A549 (cell line): Measurements from ENCODE around the gene RETREG1. TPM values are rescaled to one million over a fixed set of nuclear protein-coding genes. Genes with fewer than 3 reads are reported as not detected.
A peak's percentile ranks its signal among the peaks of the same experiment; 100 is the strongest.

Experiments used
- ATAC-seq, 2 experiments: fragments of 200-7000 bp in 1 of 2; fragments of >200 bp in 1 of 2; cut with Nextera tagmentation in 1 of 2; cut with Tn5 transposase in 1 of 2; 3 replicates each; pipeline versions ENCODE4 v1.8.0 to v1.9.1; 2018 to 2020; ENCODE audit warnings: mild to moderate bottlenecking in 1 of 2, moderate library complexity in 1 of 2
- CTCF ChIA-PET: fragments of 300-600 bp; sonication (Branson Sonifier 250); formaldehyde crosslinking; extraction: SDS; loops from one replicate; lab custom pipeline; 2021; ENCODE audit warnings: antibody characterized with exemption, inconsistent platforms; lab: Yijun Ruan, JAX
- POLR2A ChIA-PET: fragments of 350-600 bp; formaldehyde crosslinking; extraction: SDS; loops from one replicate; lab custom pipeline; 2021; ENCODE audit warnings: antibody characterized with exemption, inconsistent platforms; lab: Yijun Ruan, JAX
- DNase-seq, 2 experiments: peaks; one replicate each; pipeline versions ENCODE4 v3.0.0 to v3.0.0-alpha.2; 2011 to 2016; ENCODE audit warnings: low read depth in 1 of 2, low spot score in 1 of 2
- FAIRE-seq: peaks from 2 replicates; lab custom pipeline; 2011; peaks lifted over from hg19 to GRCh38; lab: Jason Lieb, UNC
- H3K27ac ChIP-seq, 2 experiments: fragments of >200 bp; sonication (Bioruptor Twin); formaldehyde crosslinking; 3 replicates each; pipeline ENCODE4 v1.5.1; 2016 to 2017
- H3K4me1 ChIP-seq: fragments of >200 bp; sonication (Bioruptor Twin); formaldehyde crosslinking; 3 replicates; pipeline ENCODE4 v1.6.1; 2016
- H3K4me2 ChIP-seq: fragments of >200 bp; sonication (Bioruptor Twin); formaldehyde crosslinking; 3 replicates; pipeline ENCODE4 v1.6.1; 2016
- H3K4me3 ChIP-seq: fragments of >200 bp; sonication (Bioruptor Twin); formaldehyde crosslinking; 3 replicates; pipeline ENCODE4 v1.5.1; 2016
- H3K9me3 ChIP-seq: fragments of >200 bp; sonication (Bioruptor Twin); formaldehyde crosslinking; 3 replicates; pipeline ENCODE4 v1.6.1; 2016
- EHF ChIP-seq: fragments of 250-450 bp; sonication (Bioruptor Pico); IDR thresholded peaks from 2 replicates; pipeline ENCODE4 v1.5.0; 2020; ENCODE audit warnings: mild to moderate bottlenecking
- FOSL2 ChIP-seq, 2 experiments: fragments of 450-650 bp in 1 of 2; fragments of >200 bp in 1 of 2; sonication (Bioruptor Twin) in 1 of 2; formaldehyde crosslinking; IDR thresholded peaks; 2 replicates each; pipeline versions ENCODE4 v1.5.0 to v1.6.1; 2016 to 2020; ENCODE audit warnings: mild to moderate bottlenecking in 1 of 2, moderate library complexity in 1 of 2
- NFE2L2 ChIP-seq: fragments of 150-350 bp; conservative IDR thresholded peaks from 2 replicates; pipeline ENCODE4 v1.6.1; 2014; ENCODE audit warnings: low read length
- RAD21 ChIP-seq, 2 experiments: fragments of >200 bp in 1 of 2; sonication (Bioruptor Twin) in 1 of 2; formaldehyde crosslinking in 1 of 2; IDR thresholded peaks in 1 of 2; conservative IDR thresholded peaks in 1 of 2; 2 replicates in 1 of 2; 3 replicates in 1 of 2; pipeline ENCODE4 v1.6.1; 2012 to 2018; ENCODE audit warnings: inconsistent platforms in 1 of 2
- RFX5 ChIP-seq: fragments of 450-650 bp; IDR thresholded peaks from 2 replicates; pipeline ENCODE4 v1.7.1; 2014; ENCODE audit warnings: antibody characterized with exemption, mild to moderate bottlenecking, moderate library complexity
- SMC3 ChIP-seq: fragments of >200 bp; sonication (Bioruptor Twin); formaldehyde crosslinking; IDR thresholded peaks from 3 replicates; pipeline ENCODE4 v1.6.1; 2018; ENCODE audit warnings: inconsistent platforms
- SREBF2 ChIP-seq: fragments of 450-650 bp; IDR thresholded peaks from 2 replicates; pipeline ENCODE4 v1.6.1; 2014; ENCODE audit warnings: mild to moderate bottlenecking, moderate library complexity
- TP53 ChIP-seq: fragments of 250-450 bp; sonication (Bioruptor Pico); IDR thresholded peaks from 2 replicates; pipeline ENCODE4 v1.5.0; 2021; ENCODE audit warnings: mild to moderate bottlenecking, moderate library complexity
- ZC3H11A ChIP-seq: fragments of 450-650 bp; IDR thresholded peaks from 2 replicates; pipeline ENCODE4 v1.6.1; 2014; ENCODE audit warnings: antibody characterized with exemption, mild to moderate bottlenecking
- WGBS: methylation state at CpG from one replicate; pipeline ENCODE4 v1.1.6; 2017; ENCODE audit errors: missing lambda C conversion rate; 5-methylcytosine and 5-hydroxymethylcytosine counted together
- polyA plus RNA-seq, 4 experiments: library from polyadenylated mRNA; depleted of rRNA in 3 of 4; stranded (reverse); fragments of >200 nt; fragmentation: RNase III in 1 of 4; extraction: RNeasy Plus Mini Kit Qiagen cat#74134 plus additional on column Dnase treatment in 1 of 4; gene quantifications; 2 replicates in 3 of 4; 3 replicates in 1 of 4; pipeline ENCODE4 v1.2.3, GENCODE V29; 2011 to 2017
- TF ChIP-seq, protein P1 (sequence below): fragments of >200 bp; sonication (Bioruptor Twin); formaldehyde crosslinking; IDR thresholded peaks from 2 replicates; pipeline ENCODE4 v1.6.1; 2016
- TF ChIP-seq, protein P2 (sequence below): fragments of >200 bp; sonication (Bioruptor Twin); formaldehyde crosslinking; IDR thresholded peaks from 3 replicates; pipeline ENCODE4 v1.5.1; 2016

RETREG1 gene
- polyA plus RNA-seq, 2 of the 4 experiments (the other 2 are of a cell fraction): 2.1 to 3.4 TPM

- ChIA-PET POLR2A (no interaction called here), CTCF (interaction anchor here (1.2 to 1.8 kb wide), 3 partner anchors 9 to 57 kb away, joined by 3 to 4 read pairs (median 3); no protein-coding TSS in a partner anchor)
- no peak overlapping the region for H3K27ac ChIP-seq
- 7% methylated on average over 1 of the region's 1 CpG for WGBS
- ATAC-seq: no peak
- 0 out of 3 replicates have a peak, but pooled peaks cover 7% of the 10 kb centered on the region for H3K9me3 ChIP-seq
- 0 out of 3 replicates have a peak, but pooled peaks cover 6% of the 10 kb centered on the region for H3K4me1 ChIP-seq
- FAIRE-seq: no peak
- no peak for DNase-seq
- H3K4me2 ChIP-seq: no peak overlapping the region
- no peak for TF ChIP-seq EHF (CRISPR knock-in tag)
- TF ChIP-seq, protein P1, sequence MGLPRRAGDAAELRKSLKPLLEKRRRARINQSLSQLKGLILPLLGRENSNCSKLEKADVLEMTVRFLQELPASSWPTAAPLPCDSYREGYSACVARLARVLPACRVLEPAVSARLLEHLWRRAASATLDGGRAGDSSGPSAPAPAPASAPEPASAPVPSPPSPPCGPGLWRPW: no peak
- H3K4me3 ChIP-seq: no peak overlapping the region
These were observed 123.5 kb downstream of the RETREG1 start for GRCh38 chr5:16493261-16493660.

DNA sequence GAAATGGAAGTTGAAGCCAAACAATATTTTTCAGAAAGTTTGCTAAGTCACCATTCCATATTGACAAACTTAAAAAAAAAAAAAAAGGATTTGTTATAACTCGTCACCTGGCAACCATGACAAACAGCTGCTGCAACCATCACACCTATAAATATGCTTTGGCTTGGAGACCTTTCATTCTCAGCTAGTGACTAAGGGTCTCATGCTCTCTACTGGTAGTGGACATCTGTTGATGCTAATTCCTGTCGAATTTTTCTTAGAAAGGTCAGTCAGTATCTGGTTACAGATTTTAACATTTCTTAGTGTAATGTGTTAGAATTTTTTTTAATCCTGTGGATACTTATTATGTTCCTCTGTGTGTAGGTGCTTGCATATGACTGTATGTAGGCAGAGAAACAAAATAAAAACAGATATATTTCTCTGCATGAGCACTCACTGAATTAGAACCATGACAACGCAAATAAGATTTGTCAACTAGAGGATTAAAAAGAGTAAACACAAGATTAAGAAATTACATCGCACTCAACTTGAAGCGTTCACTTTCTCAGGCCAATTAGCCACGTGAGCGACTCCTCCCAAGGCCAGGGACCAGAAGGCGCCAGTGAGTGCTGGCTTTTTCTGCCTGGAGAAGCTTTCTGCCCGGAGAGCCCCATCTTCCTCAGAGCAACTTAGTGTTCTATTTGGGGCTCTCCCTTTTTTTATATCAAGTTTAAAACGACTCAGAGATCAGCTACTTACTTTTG is 124.2 kb downstream of the RETREG1 start:
- no peak overlapping the region for H3K27ac ChIP-seq
- 66% methylated on average over 10 of the region's 10 CpGs for WGBS
- no peak overlapping the region for H3K4me2 ChIP-seq
- 0 out of 3 replicates have a peak, but pooled peaks cover 7% of the 10 kb centered on the region for H3K9me3 ChIP-seq
- FAIRE-seq (no peak), DNase-seq (peak; percentile 28 to 70), ATAC-seq (peak; percentile 58 to 62; a peak in 5 of 6 replicates)
- 0 out of 3 replicates have a peak, but pooled peaks cover 6% of the 10 kb centered on the region for H3K4me1 ChIP-seq
- ChIA-PET CTCF (interaction anchor here (0.7 to 1.8 kb wide), 5 partner anchors 10 to 328 kb away, joined by 3 to 5 read pairs (median 4); no protein-coding TSS in a partner anchor), POLR2A (no interaction called here)
- no peak overlapping the region for H3K4me3 ChIP-seq
- no peak for TF ChIP-seq FOSL2 (IDR thresholded peaks at IDR 0.05)
- TF ChIP-seq FOSL2 (CRISPR knock-in tag; IDR thresholded peaks at IDR 0.05): peak; percentile 44; the same call in 1 of the 2 replicates
- no peak for TF ChIP-seq ZC3H11A

GRCh38 chr5:16490911-16491310 is 125.9 kb downstream of the RETREG1 start:
- 0 out of 3 replicates have a peak, but pooled peaks cover 6% of the 10 kb centered on the region for H3K4me1 ChIP-seq
- no peak for DNase-seq
- H3K27ac ChIP-seq: no peak overlapping the region
- no peak for TF ChIP-seq NFE2L2
- TF ChIP-seq RFX5: no peak
- no peak overlapping the region for H3K4me3 ChIP-seq
- H3K4me2 ChIP-seq: no peak overlapping the region
- POLR2A ChIA-PET: no interaction called here
- CTCF ChIA-PET: interaction anchor here (1.3 to 2.5 kb wide), 10 partner anchors 10 to 712 kb away, joined by 3 to 26 read pairs (median 8); no protein-coding TSS in a partner anchor
- FAIRE-seq: no peak
- WGBS: 68% methylated on average over 8 of the region's 8 CpGs
- ATAC-seq: no peak
- 0 out of 3 replicates have a peak, but pooled peaks cover 7% of the 10 kb centered on the region for H3K9me3 ChIP-seq

DNA sequence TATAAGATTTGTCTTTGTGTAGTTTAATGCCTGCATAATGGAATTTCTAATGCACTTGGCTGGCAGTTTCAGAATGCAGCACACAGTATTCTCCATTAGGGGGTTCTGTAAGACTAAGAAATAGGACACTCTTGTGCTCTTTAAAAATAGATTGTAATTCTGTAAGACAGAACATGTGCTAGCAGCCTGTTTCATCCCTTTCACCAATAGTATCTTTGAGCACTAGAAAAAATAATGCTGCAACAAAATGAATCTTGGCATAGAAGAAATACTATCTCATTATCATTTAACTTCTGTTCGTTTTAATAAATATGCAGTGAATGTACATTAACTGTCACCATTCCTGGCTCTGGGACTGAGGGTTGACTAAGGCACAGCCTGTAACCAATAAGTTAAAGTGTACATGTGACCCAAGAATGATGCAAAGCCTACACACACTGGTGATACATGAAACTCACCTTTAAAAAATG is 127.4 kb downstream of the RETREG1 start:
- ChIA-PET CTCF (interaction anchor here (0.5 to 2.5 kb wide), 30 partner anchors 8 to 1826 kb away, joined by 3 to 26 read pairs (median 4); no protein-coding TSS in a partner anchor), POLR2A (interaction anchor here (0.8 kb wide), 1 partner anchor 168 kb away, joined by 4 read pairs; no protein-coding TSS in a partner anchor)
- 3% methylated on average over 1 of the region's 1 CpG for WGBS
- Histone ChIP-seq H3K4me1 (0 out of 3 replicates have a peak, but pooled peaks cover 6% of the 10 kb centered on the region), H3K4me3 (no peak overlapping the region), H3K9me3 (no peaks in the 10 kb centered on the region), H3K4me2 (no peak overlapping the region), H3K27ac (no peak overlapping the region)
- ATAC-seq (peak; percentile 87 to 93), FAIRE-seq (no peak), DNase-seq (peak; percentile 45 to 47)
- TF ChIP-seq SREBF2: no peak
- TF ChIP-seq TP53 (CRISPR knock-in tag): no peak
- TF ChIP-seq RAD21 (conservative IDR thresholded peaks at IDR 0.05 in 1 of 2, IDR thresholded peaks at IDR 0.05 in 1 of 2): peak; percentile 82 to 87
- TF ChIP-seq SMC3: peak; percentile 68; the same call in 2 of the 3 replicates
- TF ChIP-seq, protein P2, sequence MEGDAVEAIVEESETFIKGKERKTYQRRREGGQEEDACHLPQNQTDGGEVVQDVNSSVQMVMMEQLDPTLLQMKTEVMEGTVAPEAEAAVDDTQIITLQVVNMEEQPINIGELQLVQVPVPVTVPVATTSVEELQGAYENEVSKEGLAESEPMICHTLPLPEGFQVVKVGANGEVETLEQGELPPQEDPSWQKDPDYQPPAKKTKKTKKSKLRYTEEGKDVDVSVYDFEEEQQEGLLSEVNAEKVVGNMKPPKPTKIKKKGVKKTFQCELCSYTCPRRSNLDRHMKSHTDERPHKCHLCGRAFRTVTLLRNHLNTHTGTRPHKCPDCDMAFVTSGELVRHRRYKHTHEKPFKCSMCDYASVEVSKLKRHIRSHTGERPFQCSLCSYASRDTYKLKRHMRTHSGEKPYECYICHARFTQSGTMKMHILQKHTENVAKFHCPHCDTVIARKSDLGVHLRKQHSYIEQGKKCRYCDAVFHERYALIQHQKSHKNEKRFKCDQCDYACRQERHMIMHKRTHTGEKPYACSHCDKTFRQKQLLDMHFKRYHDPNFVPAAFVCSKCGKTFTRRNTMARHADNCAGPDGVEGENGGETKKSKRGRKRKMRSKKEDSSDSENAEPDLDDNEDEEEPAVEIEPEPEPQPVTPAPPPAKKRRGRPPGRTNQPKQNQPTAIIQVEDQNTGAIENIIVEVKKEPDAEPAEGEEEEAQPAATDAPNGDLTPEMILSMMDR: peak; percentile 79
